Measurements from ENCODE around the gene TMEM178B. TPM values are rescaled to one million over a fixed set of nuclear protein-coding genes. Genes with fewer than 3 reads are reported as not detected.

Gene TMEM178B
- total and polyA plus RNA-seq, 12 donors: 1.2 to 54.6 (median 25.7) TPM

GRCh38 chr7:141433698-141434097 lies 359.8 kb downstream of the TMEM178B start:
- Histone ChIP-seq H3K9me3 (no peaks in the 10 kb centered on the region), H3K27me3 (no peaks in the 10 kb centered on the region), H3K4me1 (peaks cover 0 to 14% (median 0%) of the 10 kb centered on the region in 9 donors), H3K4me3 (no peak overlapping the region), H3K36me3 (no peaks in the 10 kb centered on the region), H3K27ac (no peak overlapping the region)
- 85 to 88% methylated on average over 2 of the region's 2 CpGs for WGBS, 2 donors
- DNase-seq (no peak), ATAC-seq (no peak)
- intact Hi-C loops (cut with DNase I): no loop called here
- TF ChIP-seq CTCF (IDR thresholded peaks at IDR 0.05): no peak

- Histone ChIP-seq H3K27me3 (no peaks in the 10 kb centered on the region), H3K4me3 (no peak overlapping the region), H3K4me1 (peaks cover 0 to 11% (median 0%) of the 10 kb centered on the region in 9 donors), H3K36me3 (no peaks in the 10 kb centered on the region), H3K27ac (no peak overlapping the region), H3K9me3 (no peaks in the 10 kb centered on the region)
- ATAC-seq (no peak), DNase-seq (no peak)
- WGBS, 2 donors: 54 to 61% methylated on average over 2 of the region's 2 CpGs
- no peak for TF ChIP-seq CTCF (IDR thresholded peaks at IDR 0.05)
- intact Hi-C loops (cut with DNase I): no loop called here
These were observed 362.3 kb downstream of the TMEM178B start for GRCh38 chr7:141436139-141436538.

GRCh38 chr7:141436575-141437075 lies 362.8 kb downstream of the TMEM178B start:
- intact Hi-C loops (cut with DNase I): no loop called here
- ATAC-seq (peak in 1 of 8 donors; percentile 12), DNase-seq (no peak)
- no peak overlapping the region for H3K27ac ChIP-seq
- no peak for TF ChIP-seq CTCF (IDR thresholded peaks at IDR 0.05)
- no peaks in the 10 kb centered on the region for H3K9me3 ChIP-seq
- H3K27me3 ChIP-seq: no peaks in the 10 kb centered on the region
- H3K4me1 ChIP-seq: peaks cover 0 to 11% (median under 1%) of the 10 kb centered on the region in 9 donors
- 65 to 71% methylated on average over 7 of the region's 7 CpGs for WGBS, 2 donors
- H3K36me3 ChIP-seq: no peaks in the 10 kb centered on the region
- no peak overlapping the region for H3K4me3 ChIP-seq

- 63 to 71% methylated on average over 2 of the region's 2 CpGs for WGBS, 2 donors
- Histone ChIP-seq H3K27me3 (no peaks in the 10 kb centered on the region), H3K27ac (no peak overlapping the region), H3K9me3 (no peaks in the 10 kb centered on the region), H3K4me1 (peaks cover 0 to 25% (median 21%) of the 10 kb centered on the region in 9 donors), H3K4me3 (no peak overlapping the region), H3K36me3 (no peaks in the 10 kb centered on the region)
- no peak for ATAC-seq
- intact Hi-C loops (cut with DNase I): no loop called here
- DNase-seq: no peak
- TF ChIP-seq CTCF (IDR thresholded peaks at IDR 0.05): no peak
These were observed 365.3 kb downstream of the TMEM178B start for GRCh38 chr7:141439164-141439563.
